ENCODE data around the gene RFC4. TPM values are rescaled to one million over a fixed set of nuclear protein-coding genes. Genes with fewer than 3 reads are reported as not detected.
A peak's percentile ranks its signal among the peaks of the same experiment; 100 is the strongest.

RFC4 gene
- total RNA-seq, 3 donors from 2014 or later, result 5.6 to 19.9 (median 15.0) TPM

- Histone ChIP-seq H3K4me1 (ENCODE audit: low read depth) (peaks cover 14% of the 10 kb centered on the region), H3K9me3 (no peaks in the 10 kb centered on the region), H3K4me3 (no peak overlapping the region), H3K36me3 (ENCODE audit: low read depth) (no peaks in the 10 kb centered on the region)
- ATAC-seq (no peak), DNase-seq (no peak)
- intact Hi-C loops (cut with DNase I, micrococcal nuclease), result loop anchor here (5.0 to 10.0 kb wide), 2 partner anchors 214 to 216 kb away; partner anchors contain the start of gene AHSG (in 2 of the 2)
- TF ChIP-seq CTCF (IDR thresholded peaks at IDR 0.05), result no peak
Measured at GRCh38 chr3:186828340-186828739, 22.1 kb upstream of the RFC4 start.

GRCh38 chr3:186826976-186827857, 20.9 kb upstream of the RFC4 start:
- Histone ChIP-seq H3K4me3 (peak overlapping the region; percentile 9), H3K9me3 (no peaks in the 10 kb centered on the region), H3K36me3 (ENCODE audit: low read depth) (no peaks in the 10 kb centered on the region), H3K4me1 (ENCODE audit: low read depth) (peaks cover 14% of the 10 kb centered on the region)
- ATAC-seq (peak; percentile 98), DNase-seq (peak; percentile 78 to 88 (median 85))
- intact Hi-C loops (cut with DNase I, micrococcal nuclease), result loop anchor here (5.0 to 10.0 kb wide), 2 partner anchors 212 to 215 kb away; partner anchors contain the start of gene AHSG (in 2 of the 2)
- no peak for TF ChIP-seq CTCF (IDR thresholded peaks at IDR 0.05)

- Histone ChIP-seq H3K36me3 (ENCODE audit: low read depth) (no peaks in the 10 kb centered on the region), H3K9me3 (no peaks in the 10 kb centered on the region), H3K4me3 (no peak overlapping the region), H3K4me1 (ENCODE audit: low read depth) (peaks cover 14% of the 10 kb centered on the region)
- TF ChIP-seq CTCF (IDR thresholded peaks at IDR 0.05), result no peak
- DNase-seq, result peak in 1 of 3 donors; percentile 42
- intact Hi-C loops (cut with DNase I, micrococcal nuclease), result loop anchor here (5.0 to 10.0 kb wide), 2 partner anchors 212 to 214 kb away; partner anchors contain the start of gene AHSG (in 2 of the 2)
- ATAC-seq, result peak; percentile 39
Measured at GRCh38 chr3:186826410-186826975, 20.2 kb upstream of the RFC4 start.

GRCh38 chr3:186825872-186826409, 19.7 kb upstream of the RFC4 start:
- ATAC-seq (no peak), DNase-seq (no peak)
- no peak for TF ChIP-seq CTCF (IDR thresholded peaks at IDR 0.05)
- H3K9me3 ChIP-seq, result no peaks in the 10 kb centered on the region
- peaks cover 14% of the 10 kb centered on the region for H3K4me1 ChIP-seq (ENCODE audit: low read depth)
- H3K36me3 ChIP-seq (ENCODE audit: low read depth), result no peaks in the 10 kb centered on the region
- intact Hi-C loops (cut with DNase I, micrococcal nuclease), result loop anchor here (5.0 to 10.0 kb wide), 2 partner anchors 211 to 214 kb away; partner anchors contain the start of gene AHSG (in 2 of the 2)
- no peak overlapping the region for H3K4me3 ChIP-seq

- H3K9me3 ChIP-seq, result no peaks in the 10 kb centered on the region
- intact Hi-C loops (cut with DNase I, micrococcal nuclease), result loop anchor here (5.0 to 10.0 kb wide), 2 partner anchors 211 to 213 kb away; partner anchors contain the start of gene AHSG (in 2 of the 2)
- H3K36me3 ChIP-seq (ENCODE audit: low read depth), result no peaks in the 10 kb centered on the region
- ATAC-seq (peak; percentile 10), DNase-seq (no peak)
- TF ChIP-seq CTCF (IDR thresholded peaks at IDR 0.05), result no peak
- H3K4me3 ChIP-seq, result no peak overlapping the region
- H3K4me1 ChIP-seq (ENCODE audit: low read depth), result peaks cover 14% of the 10 kb centered on the region
Measured at GRCh38 chr3:186825294-186825821, 19.1 kb upstream of the RFC4 start.

All from mucosa of descending colon (tissue), 3 donors.